Prostate gland (tissue), 2 donors: ENCODE measurements around the gene RNF151.

Experiments
- POLR2A ChIP-seq: fragments of 450-650 bp; IDR thresholded peaks from one replicate; pipeline ENCODE4 v1.6.1; 2016; ENCODE audit warnings: antibody characterized with exemption, mild to moderate bottlenecking
- POLR2AphosphoS5 ChIP-seq: sonication (generic); formaldehyde crosslinking; IDR thresholded peaks from one replicate; pipeline ENCODE4 v1.6.1; 2017; ENCODE audit warnings: antibody characterized with exemption
- TF ChIP-seq, protein P1 (sequence below), 4 experiments: fragments of 200-600 bp in 2 of 4; fragments of 450-650 bp in 2 of 4; sonication (generic) in 2 of 4; IDR thresholded peaks; 1 replicate in 3 of 4; 2 replicates in 1 of 4; pipeline ENCODE4 v1.5.1; 2016 to 2019; ENCODE audit warnings: antibody characterized with exemption in 4 of 4, mild to moderate bottlenecking in 2 of 4, moderate library complexity in 2 of 4

DNA sequence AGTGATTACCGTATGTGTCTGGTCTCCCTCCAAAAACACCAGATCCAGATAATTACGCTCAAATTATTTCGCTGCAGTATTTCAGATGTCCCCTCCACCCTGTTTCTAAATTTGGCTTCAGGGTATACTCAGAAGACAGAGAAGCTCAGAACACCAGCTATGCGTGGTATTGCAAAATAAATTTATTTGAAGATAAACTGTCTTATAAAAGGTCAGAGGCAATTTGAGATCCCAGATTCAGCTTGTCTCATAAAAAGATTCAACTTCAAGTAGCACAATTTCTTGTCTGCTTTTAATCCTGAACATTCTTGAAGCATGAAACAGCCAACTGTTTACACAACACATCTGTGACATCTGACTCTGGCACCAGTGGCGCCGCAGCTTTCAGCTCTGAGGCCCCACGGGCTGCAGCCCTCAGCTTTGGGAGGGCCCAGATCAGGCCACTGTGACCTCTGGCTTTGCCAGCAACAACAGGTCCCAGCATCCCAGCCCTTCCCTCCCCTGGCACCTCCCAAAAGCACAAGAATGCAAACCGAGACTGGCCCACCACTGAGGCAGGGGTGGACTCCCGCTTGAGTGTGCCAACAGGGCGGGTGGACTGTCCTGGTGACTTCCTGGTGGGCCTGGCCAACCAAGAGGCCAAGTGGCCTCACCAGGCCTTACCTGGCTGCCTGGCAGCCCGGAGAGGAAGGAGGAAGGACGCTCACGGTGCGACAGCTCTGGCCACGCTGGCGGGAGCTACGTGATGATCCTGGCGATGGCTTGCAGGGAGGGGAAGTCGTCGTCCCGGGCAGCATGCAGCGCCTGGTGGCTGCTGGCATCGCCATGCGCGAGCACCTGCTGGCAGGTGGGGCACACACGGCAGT is 31.1 kb downstream of the RNF151 start:
- TF ChIP-seq, protein P1, sequence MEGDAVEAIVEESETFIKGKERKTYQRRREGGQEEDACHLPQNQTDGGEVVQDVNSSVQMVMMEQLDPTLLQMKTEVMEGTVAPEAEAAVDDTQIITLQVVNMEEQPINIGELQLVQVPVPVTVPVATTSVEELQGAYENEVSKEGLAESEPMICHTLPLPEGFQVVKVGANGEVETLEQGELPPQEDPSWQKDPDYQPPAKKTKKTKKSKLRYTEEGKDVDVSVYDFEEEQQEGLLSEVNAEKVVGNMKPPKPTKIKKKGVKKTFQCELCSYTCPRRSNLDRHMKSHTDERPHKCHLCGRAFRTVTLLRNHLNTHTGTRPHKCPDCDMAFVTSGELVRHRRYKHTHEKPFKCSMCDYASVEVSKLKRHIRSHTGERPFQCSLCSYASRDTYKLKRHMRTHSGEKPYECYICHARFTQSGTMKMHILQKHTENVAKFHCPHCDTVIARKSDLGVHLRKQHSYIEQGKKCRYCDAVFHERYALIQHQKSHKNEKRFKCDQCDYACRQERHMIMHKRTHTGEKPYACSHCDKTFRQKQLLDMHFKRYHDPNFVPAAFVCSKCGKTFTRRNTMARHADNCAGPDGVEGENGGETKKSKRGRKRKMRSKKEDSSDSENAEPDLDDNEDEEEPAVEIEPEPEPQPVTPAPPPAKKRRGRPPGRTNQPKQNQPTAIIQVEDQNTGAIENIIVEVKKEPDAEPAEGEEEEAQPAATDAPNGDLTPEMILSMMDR (IDR thresholded peaks at IDR 0.05) = no peak
- TF ChIP-seq POLR2AphosphoS5 = no peak
- TF ChIP-seq POLR2A = no peak
